HG03342 (cell line): Measurements from ENCODE around the gene CTNNA2.

ENCODE experiments used
- ATAC-seq: cut with Tn5 transposase; IDR thresholded peaks from one replicate; pipeline ENCODE4 v1.9.1; 2021; ENCODE audit warnings: mild to moderate bottlenecking, moderate library complexity; ENCODE audit not compliant: unreplicated experiment

The CTNNA2 gene

GRCh38 chr2:79512442-79513401, at the start of gene CTNNA2:
TSS of gene CTNNA2 (plus strand) at chr2:79513051.
- ATAC-seq = no peak

GRCh38 chr2:79487399-79487798, 25.5 kb upstream of the CTNNA2 start:
- ATAC-seq = no peak

GRCh38 chr2:79511320-79511951, 1.4 kb upstream of the CTNNA2 start:
- ATAC-seq = no peak

- ATAC-seq = no peak
Measured at GRCh38 chr2:79513711-79514110, 860 bp downstream of the CTNNA2 start.

- no peak for ATAC-seq
Measured at GRCh38 chr2:79529636-79530035, 16.8 kb downstream of the CTNNA2 start.

GRCh38 chr2:79530443-79530842, 17.6 kb downstream of the CTNNA2 start:
- ATAC-seq = no peak

GRCh38 chr2:79547568-79547967, 34.7 kb downstream of the CTNNA2 start:
- ATAC-seq = no peak

- ATAC-seq = no peak
Measured at GRCh38 chr2:79552653-79553052, 39.8 kb downstream of the CTNNA2 start.

- no peak for ATAC-seq
Measured at GRCh38 chr2:79554899-79555298, 42.0 kb downstream of the CTNNA2 start.

GRCh38 chr2:79564065-79564464, 51.2 kb downstream of the CTNNA2 start:
- no peak for ATAC-seq

GRCh38 chr2:79569048-79569447, 56.2 kb downstream of the CTNNA2 start:
- ATAC-seq = no peak

GRCh38 chr2:79573895-79574674, 61.2 kb downstream of the CTNNA2 start:
- no peak for ATAC-seq

GRCh38 chr2:79576451-79576850, 63.6 kb downstream of the CTNNA2 start:
- ATAC-seq = no peak

GRCh38 chr2:79578952-79579351, 66.1 kb downstream of the CTNNA2 start:
- ATAC-seq = no peak

- ATAC-seq = no peak
Measured at GRCh38 chr2:79580175-79580574, 67.3 kb downstream of the CTNNA2 start.

GRCh38 chr2:79585701-79586433, 73.0 kb downstream of the CTNNA2 start:
- no peak for ATAC-seq

GRCh38 chr2:79591281-79591680, 78.4 kb downstream of the CTNNA2 start:
- ATAC-seq = no peak

- no peak for ATAC-seq
Measured at GRCh38 chr2:79593237-79593867, 80.5 kb downstream of the CTNNA2 start.

GRCh38 chr2:79596403-79596802, 83.6 kb downstream of the CTNNA2 start:
- ATAC-seq = no peak

GRCh38 chr2:79604748-79605147, 91.9 kb downstream of the CTNNA2 start:
- ATAC-seq = no peak
